GM12878 (cell line): ENCODE data around the gene LGI2. TPM values are rescaled to one million over a fixed set of nuclear protein-coding genes. Genes with fewer than 3 reads are reported as not detected.

Experiments used
- BRCA1 ChIP-seq: IDR thresholded peaks from 2 replicates; pipeline ENCODE4 v1.6.1; 2011; ENCODE audit warnings: low read depth, low read length, improper control_type of control experiment
- HDAC2 ChIP-seq: fragments of 200-600 bp; sonication (generic); IDR thresholded peaks from 2 replicates; pipeline ENCODE4 v1.6.1; 2017
- NRF1 ChIP-seq: conservative IDR thresholded peaks from 2 replicates; pipeline ENCODE4 v1.6.1; 2011; ENCODE audit warnings: mild to moderate bottlenecking, low read depth, low read length, improper control_type of control experiment
- SRF ChIP-seq, 2 experiments: IDR thresholded peaks; 2 replicates each; pipeline ENCODE4 v1.6.1; 2011; ENCODE audit warnings: low read depth in 2 of 2, low read length in 2 of 2, mild to moderate bottlenecking in 1 of 2, moderate library complexity in 1 of 2
- YBX1 ChIP-seq: fragments of 450-650 bp; IDR thresholded peaks from 2 replicates; pipeline ENCODE4 v1.6.1; 2016; ENCODE audit warnings: antibody characterized with exemption
- ZBTB11 ChIP-seq: fragments of 450-650 bp; formaldehyde crosslinking; IDR thresholded peaks from 2 replicates; pipeline ENCODE4 v1.5.0; 2022; ENCODE audit warnings: mild to moderate bottlenecking, missing genetic modification characterization
- ZNF687 ChIP-seq: fragments of 450-650 bp; IDR thresholded peaks from 2 replicates; pipeline ENCODE4 v1.6.1; 2017; ENCODE audit warnings: mild to moderate bottlenecking, moderate library complexity
- polyA plus RNA-seq, 11 experiments: library from polyadenylated mRNA; depleted of rRNA in 4 of 11; unstranded in 6 of 11; stranded (reverse) in 5 of 11; fragments of >200 nt; fragmentation: Nextera tagmentation in 4 of 11; fragmentation: Illumina TruSeq in 1 of 11; extraction: Ambion mirVana in 4 of 11; extraction: Trizol in 1 of 11; gene quantifications; 1 replicate in 1 of 11; 2 replicates in 10 of 11; pipeline versions ENCODE4 v1.2.1 to v1.2.3, GENCODE V29; 2011 to 2016; ENCODE audit warnings: inconsistent platforms in 2 of 11, missing spikeins in 2 of 11, low read depth in 1 of 11
- total RNA-seq, 4 experiments: library from RNA; depleted of rRNA in 3 of 4; stranded (reverse); fragments of >200 nt in 3 of 4; fragmentation: Illumina TruSeq in 1 of 4; extraction: Trizol in 1 of 4; gene quantifications; 2 replicates each; pipeline versions ENCODE4 v1.2.1 to v1.2.3, GENCODE V29; 2013 to 2021

The LGI2 gene
- total and polyA plus RNA-seq, 10 of the 15 experiments (the other 5 are each of a cell fraction or from before 2014, with no cell fraction given): not detected

- TF ChIP-seq ZNF687 (no peak), NRF1 (no peak), SRF (IDR thresholded peaks at IDR 0.05; ENCODE audit: low read depth in 2 of 2, low read length in 2 of 2) (no peak), ZBTB11 (CRISPR knock-in tag) (no peak), YBX1 (no peak), HDAC2 (no peak), BRCA1 (no peak)
- TF ChIP-seq, all 136 proteins: peak for 0
These were observed 29.7 kb upstream of the LGI2 start (continued) for GRCh38 chr4:25060241-25060962.
